ENCODE measurements around the gene WDR20.

WDR20 gene

GRCh38 chr14:102223682-102224081 lies 84.0 kb downstream of the WDR20 start:
- Histone ChIP-seq H3K4me1 (ENCODE audit: control insufficient read depth, insufficient read depth, low read length) (no peaks in the 10 kb centered on the region), H3K4me3 (ENCODE audit: insufficient read depth, low read depth, low read length) (no peak overlapping the region), H3K9me3 (ENCODE audit: control insufficient read depth, low read length) (no peaks in the 10 kb centered on the region), H3K27me3 (ENCODE audit: control insufficient read depth, insufficient read depth, low read length, poor library complexity, severe bottlenecking) (no peaks in the 10 kb centered on the region), H3K36me3 (ENCODE audit: control insufficient read depth, insufficient read depth, low read length) (peaks cover 3% of the 10 kb centered on the region), H3K27ac (ENCODE audit: insufficient read depth, low read depth, low read length, poor library complexity, severe bottlenecking) (no peak overlapping the region)
- 95 to 98% methylated on average over 6 of the region's 6 CpGs for WGBS, 2 experiments

- Histone ChIP-seq H3K27ac (ENCODE audit: insufficient read depth, low read depth, low read length, poor library complexity, severe bottlenecking) (no peak overlapping the region), H3K4me3 (ENCODE audit: insufficient read depth, low read depth, low read length) (no peak overlapping the region), H3K4me1 (ENCODE audit: control insufficient read depth, insufficient read depth, low read length) (no peaks in the 10 kb centered on the region), H3K9me3 (ENCODE audit: control insufficient read depth, low read length) (no peaks in the 10 kb centered on the region), H3K27me3 (ENCODE audit: control insufficient read depth, insufficient read depth, low read length, poor library complexity, severe bottlenecking) (no peaks in the 10 kb centered on the region), H3K36me3 (ENCODE audit: control insufficient read depth, insufficient read depth, low read length) (peaks cover 3% of the 10 kb centered on the region)
- WGBS, 2 experiments = 94 to 95% methylated on average over 7 of the region's 7 CpGs
Observed at GRCh38 chr14:102225386-102225785, 85.7 kb downstream of the WDR20 start.

- H3K36me3 ChIP-seq (ENCODE audit: control insufficient read depth, insufficient read depth, low read length) = peaks cover 3% of the 10 kb centered on the region
- H3K4me3 ChIP-seq (ENCODE audit: insufficient read depth, low read depth, low read length) = no peak overlapping the region
- no peaks in the 10 kb centered on the region for H3K4me1 ChIP-seq (ENCODE audit: control insufficient read depth, insufficient read depth, low read length)
- no peak overlapping the region for H3K27ac ChIP-seq (ENCODE audit: insufficient read depth, low read depth, low read length, poor library complexity, severe bottlenecking)
- no peaks in the 10 kb centered on the region for H3K27me3 ChIP-seq (ENCODE audit: control insufficient read depth, insufficient read depth, low read length, poor library complexity, severe bottlenecking)
- WGBS, 2 experiments = 94 to 95% methylated on average over 15 of the region's 15 CpGs
- no peaks in the 10 kb centered on the region for H3K9me3 ChIP-seq (ENCODE audit: control insufficient read depth, low read length)
Observed at GRCh38 chr14:102225936-102226335, 86.2 kb downstream of the WDR20 start.

- no peaks in the 10 kb centered on the region for H3K27me3 ChIP-seq (ENCODE audit: control insufficient read depth, insufficient read depth, low read length, poor library complexity, severe bottlenecking)
- peaks cover 3% of the 10 kb centered on the region for H3K36me3 ChIP-seq (ENCODE audit: control insufficient read depth, insufficient read depth, low read length)
- H3K4me3 ChIP-seq (ENCODE audit: insufficient read depth, low read depth, low read length) = no peak overlapping the region
- H3K4me1 ChIP-seq (ENCODE audit: control insufficient read depth, insufficient read depth, low read length) = peaks cover 4% of the 10 kb centered on the region
- no peaks in the 10 kb centered on the region for H3K9me3 ChIP-seq (ENCODE audit: control insufficient read depth, low read length)
- no peak overlapping the region for H3K27ac ChIP-seq (ENCODE audit: insufficient read depth, low read depth, low read length, poor library complexity, severe bottlenecking)
- WGBS, 2 experiments = 91 to 93% methylated on average over 27 of the region's 27 CpGs
Observed at GRCh38 chr14:102226356-102227125, 86.8 kb downstream of the WDR20 start.

- 92 to 93% methylated on average over 28 of the region's 28 CpGs for WGBS, 2 experiments
Observed at GRCh38 chr14:102227184-102227964, 87.7 kb downstream of the WDR20 start.

GRCh38 chr14:102229071-102229738 lies 89.5 kb downstream of the WDR20 start:
- H3K4me1 ChIP-seq (ENCODE audit: control insufficient read depth, insufficient read depth, low read length) = peaks cover 10% of the 10 kb centered on the region
- H3K27ac ChIP-seq (ENCODE audit: insufficient read depth, low read depth, low read length, poor library complexity, severe bottlenecking) = no peak overlapping the region
- H3K27me3 ChIP-seq (ENCODE audit: control insufficient read depth, insufficient read depth, low read length, poor library complexity, severe bottlenecking) = no peaks in the 10 kb centered on the region
- H3K36me3 ChIP-seq (ENCODE audit: control insufficient read depth, insufficient read depth, low read length) = no peaks in the 10 kb centered on the region
- WGBS, 2 experiments = 96% methylated on average over 43 of the region's 43 CpGs
- no peaks in the 10 kb centered on the region for H3K9me3 ChIP-seq (ENCODE audit: control insufficient read depth, low read length)
- no peak overlapping the region for H3K4me3 ChIP-seq (ENCODE audit: insufficient read depth, low read depth, low read length)

More at GRCh38 chr14:102227184-102227964, 87.7 kb downstream of the WDR20 start:
- Histone ChIP-seq H3K4me3 (ENCODE audit: insufficient read depth, low read depth, low read length) (no peak overlapping the region), H3K4me1 (ENCODE audit: control insufficient read depth, insufficient read depth, low read length) (peaks cover 10% of the 10 kb centered on the region), H3K36me3 (ENCODE audit: control insufficient read depth, insufficient read depth, low read length) (peaks cover 3% of the 10 kb centered on the region), H3K27ac (ENCODE audit: insufficient read depth, low read depth, low read length, poor library complexity, severe bottlenecking) (no peak overlapping the region), H3K9me3 (ENCODE audit: control insufficient read depth, low read length) (no peaks in the 10 kb centered on the region), H3K27me3 (ENCODE audit: control insufficient read depth, insufficient read depth, low read length, poor library complexity, severe bottlenecking) (no peaks in the 10 kb centered on the region)

GRCh38 chr14:102229739-102230092 lies 90.0 kb downstream of the WDR20 start:
- peaks cover 10% of the 10 kb centered on the region for H3K4me1 ChIP-seq (ENCODE audit: control insufficient read depth, insufficient read depth, low read length)
- H3K27ac ChIP-seq (ENCODE audit: insufficient read depth, low read depth, low read length, poor library complexity, severe bottlenecking) = no peak overlapping the region
- 94 to 95% methylated on average over 9 of the region's 9 CpGs for WGBS, 2 experiments
- no peak overlapping the region for H3K4me3 ChIP-seq (ENCODE audit: insufficient read depth, low read depth, low read length)
- no peaks in the 10 kb centered on the region for H3K27me3 ChIP-seq (ENCODE audit: control insufficient read depth, insufficient read depth, low read length, poor library complexity, severe bottlenecking)
- no peaks in the 10 kb centered on the region for H3K9me3 ChIP-seq (ENCODE audit: control insufficient read depth, low read length)
- H3K36me3 ChIP-seq (ENCODE audit: control insufficient read depth, insufficient read depth, low read length) = no peaks in the 10 kb centered on the region

- 95% methylated on average over 22 of the region's 22 CpGs for WGBS, 2 experiments
- Histone ChIP-seq H3K9me3 (ENCODE audit: control insufficient read depth, low read length) (no peaks in the 10 kb centered on the region), H3K4me3 (ENCODE audit: insufficient read depth, low read depth, low read length) (no peak overlapping the region), H3K27ac (ENCODE audit: insufficient read depth, low read depth, low read length, poor library complexity, severe bottlenecking) (no peak overlapping the region), H3K4me1 (ENCODE audit: control insufficient read depth, insufficient read depth, low read length) (peaks cover 10% of the 10 kb centered on the region), H3K36me3 (ENCODE audit: control insufficient read depth, insufficient read depth, low read length) (no peaks in the 10 kb centered on the region), H3K27me3 (ENCODE audit: control insufficient read depth, insufficient read depth, low read length, poor library complexity, severe bottlenecking) (no peaks in the 10 kb centered on the region)
Observed at GRCh38 chr14:102230481-102231210, 90.9 kb downstream of the WDR20 start.

GRCh38 chr14:102231476-102232347 lies 92.0 kb downstream of the WDR20 start:
- no peaks in the 10 kb centered on the region for H3K9me3 ChIP-seq (ENCODE audit: control insufficient read depth, low read length)
- no peak overlapping the region for H3K27ac ChIP-seq (ENCODE audit: insufficient read depth, low read depth, low read length, poor library complexity, severe bottlenecking)
- H3K4me1 ChIP-seq (ENCODE audit: control insufficient read depth, insufficient read depth, low read length) = peaks cover 10% of the 10 kb centered on the region
- H3K27me3 ChIP-seq (ENCODE audit: control insufficient read depth, insufficient read depth, low read length, poor library complexity, severe bottlenecking) = no peaks in the 10 kb centered on the region
- H3K4me3 ChIP-seq (ENCODE audit: insufficient read depth, low read depth, low read length) = no peak overlapping the region
- 85 to 86% methylated on average over 22 of the region's 22 CpGs for WGBS, 2 experiments
- no peaks in the 10 kb centered on the region for H3K36me3 ChIP-seq (ENCODE audit: control insufficient read depth, insufficient read depth, low read length)
